IMR-90 (cell line): ENCODE measurements around the gene DDX4. TPM values are rescaled to one million over a fixed set of nuclear protein-coding genes. Genes with fewer than 3 reads are reported as not detected.

ENCODE experiments used
- ATAC-seq: fragments of 200-7000 bp; cut with Tn5 transposase; 2 replicates; pipeline ENCODE4 v1.9.1; 2020; ENCODE audit warnings: low read depth, mild to moderate bottlenecking, moderate library complexity
- BruUV-seq: library from RNA; stranded (reverse); fragments of 400-500 nt; replicated peaks from 2 replicates; lab custom pipeline; 2021; lab: Mats Ljungman, UMichigan
- CTCF ChIA-PET: fragments of 300-600 bp; formaldehyde crosslinking; extraction: SDS; loops from one replicate; lab custom pipeline; 2021; ENCODE audit warnings: antibody characterized with exemption; lab: Yijun Ruan, JAX
- POLR2A ChIA-PET: fragments of 300-600 bp; sonication (Branson Sonifier 250); formaldehyde crosslinking; loops from one replicate; lab custom pipeline; 2022; ENCODE audit warnings: antibody characterized with exemption; ENCODE audit not compliant: unreplicated experiment; lab: Charles Lee
- DNase-seq: peaks from one replicate; pipeline ENCODE4 v3.0.0; 2013
- H2AFZ ChIP-seq: replicated peaks from 2 replicates; pipeline ENCODE3; 2013; ENCODE audit warnings: low read length, mild to moderate bottlenecking; ENCODE audit not compliant: poor library complexity
- H2AK5ac ChIP-seq: 2 replicates; pipeline ENCODE4 v1.6.1; 2013; ENCODE audit warnings: low read depth, low read length, inconsistent platforms
- H2AK9ac ChIP-seq: replicated peaks from 2 replicates; pipeline ENCODE3; 2013; ENCODE audit warnings: mild to moderate bottlenecking, low read depth, low read length, moderate library complexity; ENCODE audit not compliant: poor library complexity
- H2BK120ac ChIP-seq: 2 replicates; pipeline ENCODE4 v1.6.1; 2013; ENCODE audit warnings: low read depth, low read length, inconsistent platforms
- H2BK15ac ChIP-seq: 3 replicates; pipeline ENCODE4 v1.6.1; 2013; ENCODE audit warnings: low read depth, low read length, inconsistent platforms
- H2BK20ac ChIP-seq: 2 replicates; pipeline ENCODE4 v1.6.1; 2013; ENCODE audit warnings: low read depth, mild to moderate bottlenecking, inconsistent platforms, low read length, moderate library complexity
- H2BK5ac ChIP-seq: 2 replicates; pipeline ENCODE4 v1.6.1; 2013; ENCODE audit warnings: mild to moderate bottlenecking, low read depth, low read length, inconsistent platforms; ENCODE audit not compliant: poor library complexity, severe bottlenecking
- H3K14ac ChIP-seq: replicated peaks from 2 replicates; pipeline ENCODE4 v1.6.1; 2013; ENCODE audit warnings: low read depth, low read length, inconsistent platforms
- H3K18ac ChIP-seq: 2 replicates; pipeline ENCODE4 v1.6.1; 2013; ENCODE audit warnings: low read depth, low read length, control low read depth
- H3K23ac ChIP-seq: 2 replicates; pipeline ENCODE4 v1.6.1; 2013; ENCODE audit warnings: low read depth, low read length, inconsistent platforms
- H3K27ac ChIP-seq: 2 replicates; pipeline ENCODE4 v1.5.1; 2013; ENCODE audit warnings: mild to moderate bottlenecking, control low read depth, low read length; ENCODE audit not compliant: insufficient read depth
- H3K27me3 ChIP-seq: 2 replicates; pipeline ENCODE4 v1.6.1; 2013; ENCODE audit warnings: low read length; ENCODE audit not compliant: control insufficient read depth, insufficient read depth
- H3K36me3 ChIP-seq: 2 replicates; pipeline ENCODE4 v1.6.1; 2013; ENCODE audit warnings: low read length, mixed read lengths; ENCODE audit not compliant: control insufficient read depth, insufficient read depth
- H3K4ac ChIP-seq: 2 replicates; pipeline ENCODE4 v1.6.1; 2013; ENCODE audit warnings: low read depth, low read length, inconsistent platforms
- H3K4me1 ChIP-seq: 2 replicates; pipeline ENCODE4 v1.6.1; 2013; ENCODE audit warnings: low read length, mixed read lengths; ENCODE audit not compliant: control insufficient read depth, insufficient read depth
- H3K4me2 ChIP-seq: 2 replicates; pipeline ENCODE4 v1.6.1; 2013; ENCODE audit warnings: low read depth, mild to moderate bottlenecking, control low read depth, low read length, moderate library complexity
- H3K4me3 ChIP-seq: 2 replicates; pipeline ENCODE4 v1.5.1; 2013; ENCODE audit warnings: low read depth, mild to moderate bottlenecking, control low read depth, low read length, moderate library complexity; ENCODE audit not compliant: insufficient read depth
- H3K56ac ChIP-seq: 2 replicates; pipeline ENCODE4 v1.6.1; 2013; ENCODE audit warnings: low read length, inconsistent platforms; ENCODE audit not compliant: insufficient read depth; ENCODE audit errors: extremely low read depth
- H3K79me1 ChIP-seq, 2 experiments: 2 replicates each; pipeline ENCODE4 v1.6.1; 2013; ENCODE audit warnings: low read length in 2 of 2, inconsistent platforms in 1 of 2, low read depth in 1 of 2
- H3K9ac ChIP-seq: 2 replicates; pipeline ENCODE4 v1.6.1; 2013; ENCODE audit warnings: low read depth, low read length, control low read depth
- H3K9me1 ChIP-seq: 2 replicates; pipeline ENCODE4 v1.6.1; 2013; ENCODE audit warnings: low read length, inconsistent platforms; ENCODE audit not compliant: insufficient read depth
- H3K9me3 ChIP-seq: 2 replicates; pipeline ENCODE4 v1.6.1; 2013; ENCODE audit warnings: low read length; ENCODE audit not compliant: control insufficient read depth, insufficient read depth
- H4K20me1 ChIP-seq: 2 replicates; pipeline ENCODE4 v1.6.1; 2013; ENCODE audit warnings: low read length, inconsistent platforms; ENCODE audit not compliant: insufficient read depth
- H4K5ac ChIP-seq: 2 replicates; pipeline ENCODE4 v1.6.1; 2013; ENCODE audit warnings: mild to moderate bottlenecking, low read depth, low read length, control low read depth
- H4K8ac ChIP-seq, 2 experiments: 2 replicates each; pipeline ENCODE4 v1.6.1; 2013; ENCODE audit warnings: low read depth in 2 of 2, low read length in 2 of 2, control low read depth in 1 of 2, inconsistent platforms in 1 of 2
- H4K91ac ChIP-seq: 2 replicates; pipeline ENCODE4 v1.6.1; 2013; ENCODE audit warnings: low read depth, low read length, inconsistent platforms; ENCODE audit not compliant: insufficient read depth
- BHLHE40 ChIP-seq: fragments of 150-350 bp; IDR thresholded peaks from 2 replicates; pipeline ENCODE4 v1.6.1; 2016; ENCODE audit warnings: mild to moderate bottlenecking, low read depth, low read length
- CEBPB ChIP-seq: IDR thresholded peaks from 2 replicates; pipeline ENCODE4 v1.6.1; 2012; ENCODE audit warnings: low read depth, low read length, improper control_type of control experiment
- CHD1 ChIP-seq: IDR thresholded peaks from 2 replicates; pipeline ENCODE4 v1.6.1; 2012; ENCODE audit warnings: low read depth, low read length, improper control_type of control experiment
- CTCF ChIP-seq: conservative IDR thresholded peaks from 2 replicates; pipeline ENCODE4 v1.5.1; 2012; ENCODE audit warnings: mild to moderate bottlenecking, low read depth, low read length, improper control_type of control experiment
- FOS ChIP-seq: fragments of 150-350 bp; IDR thresholded peaks from 2 replicates; pipeline ENCODE4 v1.6.1; 2016; ENCODE audit warnings: low read depth, low read length
- MAFK ChIP-seq: IDR thresholded peaks from 2 replicates; pipeline ENCODE4 v1.6.1; 2012; ENCODE audit warnings: low read depth, low read length, improper control_type of control experiment
- MAZ ChIP-seq: IDR thresholded peaks from 2 replicates; pipeline ENCODE4 v1.6.1; 2012; ENCODE audit warnings: low read depth, mild to moderate bottlenecking, low read length, improper control_type of control experiment, moderate library complexity, borderline replicate concordance
- MXI1 ChIP-seq: IDR thresholded peaks from 2 replicates; pipeline ENCODE4 v1.6.1; 2012; ENCODE audit warnings: low read depth, mild to moderate bottlenecking, low read length, moderate library complexity, borderline replicate concordance
- NFE2L2 ChIP-seq: fragments of 150-350 bp; IDR thresholded peaks from 2 replicates; pipeline ENCODE4 v1.6.1; 2016; ENCODE audit warnings: low read depth, mild to moderate bottlenecking, low read length
- POLR2A ChIP-seq: IDR thresholded peaks from 2 replicates; pipeline ENCODE4 v1.6.1; 2012; ENCODE audit warnings: mild to moderate bottlenecking, low read depth, low read length
- RCOR1 ChIP-seq: IDR thresholded peaks from 2 replicates; pipeline ENCODE4 v1.6.1; 2012; ENCODE audit warnings: mild to moderate bottlenecking, low read length, improper control_type of control experiment; ENCODE audit not compliant: insufficient replicate concordance
- USF2 ChIP-seq: fragments of 150-350 bp; IDR thresholded peaks from 2 replicates; pipeline ENCODE4 v1.6.1; 2017; ENCODE audit warnings: mild to moderate bottlenecking, antibody characterized with exemption, low read length, low read depth
- WGBS, 2 experiments: methylation state at CpG; one replicate each; pipeline versions ENCODE4 v1.1.5 to v1.1.7; 2013; ENCODE audit warnings: missing lambda C conversion rate in 2 of 2; ENCODE audit not compliant: insufficient read length in 1 of 2; ENCODE audit errors: extremely low coverage in 2 of 2; 5-methylcytosine and 5-hydroxymethylcytosine counted together
- dilution Hi-C: fragments of 300-500 bp; cut with HindIII; formaldehyde crosslinking; loops from one replicate; pipeline ENCODE4 v1.14.3; 2018; ENCODE audit warnings: low sequenced_read_pairs; ENCODE audit not compliant: unreplicated experiment
- in situ Hi-C: fragments of 300-500 bp; cut with MboI; formaldehyde crosslinking; loops from 3 replicates; pipeline ENCODE4 v1.14.3; 2019; ENCODE audit warnings: low sequenced_read_pairs, inconsistent platforms, mixed read lengths
- intact Hi-C: fragments of 100-400 bp; cut with micrococcal nuclease; formaldehyde crosslinking; loops from 2 replicates; pipeline ENCODE4 v1.10.0; 2022
- polyA plus RNA-seq, 3 experiments: library from polyadenylated mRNA; depleted of rRNA; stranded (reverse); fragments of >200 nt; gene quantifications; 2 replicates each; pipeline ENCODE4 v1.2.3, GENCODE V29; 2012; ENCODE audit warnings: low replicate concordance in 1 of 3
- total RNA-seq: library from RNA; depleted of rRNA; stranded (reverse); fragments of >200 nt; gene quantifications from 2 replicates; pipeline ENCODE4 v1.2.3, GENCODE V29; 2012
- TF ChIP-seq, protein P1 (sequence below): fragments of 150-350 bp; IDR thresholded peaks from 2 replicates; pipeline ENCODE4 v1.6.1; 2016; ENCODE audit warnings: low read depth, mild to moderate bottlenecking, low read length, moderate library complexity, borderline replicate concordance

DDX4 gene
- total and polyA plus RNA-seq, 2 of the 4 experiments (the other 2 are of a cell fraction) = not detected

DNA sequence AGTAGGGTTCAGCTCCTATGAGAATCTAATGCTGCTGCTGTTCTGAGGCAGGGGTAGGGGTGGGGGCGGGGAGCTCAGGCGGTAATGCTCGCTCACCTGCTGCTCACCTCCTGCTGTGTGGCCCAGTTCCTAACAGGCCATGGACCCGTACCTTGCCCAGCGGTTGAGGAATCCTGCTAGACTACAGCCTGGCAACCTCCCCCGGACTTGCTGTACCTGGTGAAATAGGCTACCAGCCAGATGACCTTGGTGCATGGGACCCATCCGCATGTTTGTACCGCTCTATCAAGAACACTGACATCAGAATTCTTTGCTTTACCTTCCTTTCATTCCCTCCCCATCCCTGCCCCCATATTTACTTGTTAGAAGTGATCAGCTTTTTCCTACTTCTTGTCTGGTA is 128.6 kb downstream of the DDX4 start:
- Histone ChIP-seq H3K36me3 (no peaks in the 10 kb centered on the region), H3K23ac (no peak overlapping the region), H3K14ac (no peak overlapping the region), H4K8ac (no peak overlapping the region), H3K4me3 (no peak overlapping the region), H2AFZ (no peak overlapping the region), H4K20me1 (no peaks in the 10 kb centered on the region; the same call in 1 of the 2 replicates), H2BK5ac (no peak overlapping the region), H2BK15ac (no peak overlapping the region), H3K27ac (no peak overlapping the region), H3K4me1 (no peaks in the 10 kb centered on the region; the same call in 1 of the 2 replicates), H3K9ac (no peak overlapping the region), H3K9me1 (peaks cover 12% of the 10 kb centered on the region), H3K4ac (no peak overlapping the region), H4K91ac (no peak overlapping the region), H3K9me3 (no peaks in the 10 kb centered on the region), H3K18ac (no peak overlapping the region), H4K5ac (no peak overlapping the region), H2AK5ac (no peak overlapping the region), H2BK120ac (no peak overlapping the region), H3K79me1 (no peaks in the 10 kb centered on the region), H3K4me2 (no peak overlapping the region), H3K27me3 (no peaks in the 10 kb centered on the region), H2BK20ac (no peak overlapping the region), H3K56ac (no peak overlapping the region), H2AK9ac (no peak overlapping the region)
- CTCF ChIA-PET = no interaction called here
- in situ Hi-C loops = no loop called here
- no peak for TF ChIP-seq NFE2L2
- TF ChIP-seq CTCF = no peak
- TF ChIP-seq USF2 = no peak
- TF ChIP-seq BHLHE40 = no peak
- no peak for TF ChIP-seq MAZ
- TF ChIP-seq CEBPB = no peak
- TF ChIP-seq CHD1 = no peak
- no peak for TF ChIP-seq MXI1
- no peak for TF ChIP-seq POLR2A
- TF ChIP-seq FOS = no peak
- no peak for TF ChIP-seq RCOR1
- TF ChIP-seq MAFK = no peak
- TF ChIP-seq, protein P1, sequence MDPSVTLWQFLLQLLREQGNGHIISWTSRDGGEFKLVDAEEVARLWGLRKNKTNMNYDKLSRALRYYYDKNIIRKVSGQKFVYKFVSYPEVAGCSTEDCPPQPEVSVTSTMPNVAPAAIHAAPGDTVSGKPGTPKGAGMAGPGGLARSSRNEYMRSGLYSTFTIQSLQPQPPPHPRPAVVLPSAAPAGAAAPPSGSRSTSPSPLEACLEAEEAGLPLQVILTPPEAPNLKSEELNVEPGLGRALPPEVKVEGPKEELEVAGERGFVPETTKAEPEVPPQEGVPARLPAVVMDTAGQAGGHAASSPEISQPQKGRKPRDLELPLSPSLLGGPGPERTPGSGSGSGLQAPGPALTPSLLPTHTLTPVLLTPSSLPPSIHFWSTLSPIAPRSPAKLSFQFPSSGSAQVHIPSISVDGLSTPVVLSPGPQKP = no peak
- no TSS peak for BruUV-seq
- intact Hi-C loops = no loop called here
- DNase-seq (no peak), ATAC-seq (no peak)
- dilution Hi-C loops = no loop called here
- 80% methylated on average over 3 of the region's 8 CpGs; no CpG with 5 or more reads in 1 of the 2 experiments for WGBS, 2 experiments
- POLR2A ChIA-PET = no interaction called here
